T-helper 1 cell treated with Interleukin-12 subunit alpha and Interleukin-12 subunit beta and Interleukin-4 antibody, amounts not matched to agents 30 μg/mL and 1 μg/mL, for 36 hours (primary cell): ENCODE results near the gene RBM38.

Experiments used
- H3K27ac Mint-ChIP-seq: one replicate; pipeline ENCODE4 v1.8.0; 2021; ENCODE audit warnings: mild to moderate bottlenecking, mixed read lengths
- H3K27me3 Mint-ChIP-seq: one replicate; pipeline ENCODE4 v1.8.0; 2021; ENCODE audit warnings: low read depth, mixed read lengths
- H3K36me3 Mint-ChIP-seq: one replicate; pipeline ENCODE4 v1.8.0; 2021; ENCODE audit warnings: low read depth, mixed read lengths
- H3K4me1 Mint-ChIP-seq: one replicate; pipeline ENCODE4 v1.8.0; 2021; ENCODE audit warnings: low read depth, mixed read lengths
- H3K4me3 Mint-ChIP-seq: one replicate; pipeline ENCODE4 v1.8.0; 2021; ENCODE audit warnings: mild to moderate bottlenecking, moderate library complexity, mixed read lengths
- H3K9me3 Mint-ChIP-seq: one replicate; pipeline ENCODE4 v1.8.0; 2021; ENCODE audit warnings: mixed read lengths

The RBM38 gene

DNA sequence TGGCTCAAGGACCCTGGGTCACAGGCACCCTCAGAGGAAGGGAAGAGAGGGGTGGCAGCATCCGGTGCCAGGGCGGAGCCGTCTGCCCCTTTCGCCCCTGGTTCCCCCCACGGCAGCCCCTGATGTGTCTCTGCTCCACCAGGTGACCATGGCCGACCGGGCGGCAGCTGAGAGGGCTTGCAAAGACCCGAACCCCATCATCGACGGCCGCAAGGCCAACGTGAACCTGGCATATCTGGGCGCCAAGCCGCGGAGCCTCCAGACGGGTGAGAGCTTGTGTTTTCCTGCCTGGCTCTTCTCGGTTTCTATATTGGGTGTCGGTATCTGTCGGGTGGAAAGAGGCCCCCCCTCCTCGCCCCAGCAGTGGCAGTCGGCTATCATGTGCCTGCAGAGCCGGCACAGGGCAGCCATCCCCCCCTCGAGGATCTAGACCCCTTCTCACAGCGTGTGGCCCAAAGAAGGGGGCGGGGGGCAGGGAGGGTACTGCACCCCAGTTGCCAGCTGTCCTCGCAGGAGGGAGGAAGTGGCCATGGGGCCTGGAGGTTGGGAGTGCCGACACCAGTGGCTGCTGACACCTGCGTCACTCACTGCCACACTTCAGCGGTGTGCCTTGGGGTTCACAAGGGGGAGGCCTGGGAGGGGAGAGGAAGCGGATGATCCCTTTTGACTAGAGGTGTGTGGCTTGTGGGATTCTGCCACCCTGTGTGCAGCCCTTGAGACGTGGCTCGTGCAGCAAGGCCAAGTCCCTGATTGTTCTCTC, 1.5 kb downstream of the RBM38 start:
- Mint-ChIP-seq H3K4me1 (peaks cover 49% of the 10 kb centered on the region), H3K4me3 (peak overlapping the region; percentile 89), H3K9me3 (no peaks in the 10 kb centered on the region), H3K27me3 (no peaks in the 10 kb centered on the region), H3K36me3 (peaks cover 40% of the 10 kb centered on the region), H3K27ac (peak overlapping the region; percentile 88)

DNA sequence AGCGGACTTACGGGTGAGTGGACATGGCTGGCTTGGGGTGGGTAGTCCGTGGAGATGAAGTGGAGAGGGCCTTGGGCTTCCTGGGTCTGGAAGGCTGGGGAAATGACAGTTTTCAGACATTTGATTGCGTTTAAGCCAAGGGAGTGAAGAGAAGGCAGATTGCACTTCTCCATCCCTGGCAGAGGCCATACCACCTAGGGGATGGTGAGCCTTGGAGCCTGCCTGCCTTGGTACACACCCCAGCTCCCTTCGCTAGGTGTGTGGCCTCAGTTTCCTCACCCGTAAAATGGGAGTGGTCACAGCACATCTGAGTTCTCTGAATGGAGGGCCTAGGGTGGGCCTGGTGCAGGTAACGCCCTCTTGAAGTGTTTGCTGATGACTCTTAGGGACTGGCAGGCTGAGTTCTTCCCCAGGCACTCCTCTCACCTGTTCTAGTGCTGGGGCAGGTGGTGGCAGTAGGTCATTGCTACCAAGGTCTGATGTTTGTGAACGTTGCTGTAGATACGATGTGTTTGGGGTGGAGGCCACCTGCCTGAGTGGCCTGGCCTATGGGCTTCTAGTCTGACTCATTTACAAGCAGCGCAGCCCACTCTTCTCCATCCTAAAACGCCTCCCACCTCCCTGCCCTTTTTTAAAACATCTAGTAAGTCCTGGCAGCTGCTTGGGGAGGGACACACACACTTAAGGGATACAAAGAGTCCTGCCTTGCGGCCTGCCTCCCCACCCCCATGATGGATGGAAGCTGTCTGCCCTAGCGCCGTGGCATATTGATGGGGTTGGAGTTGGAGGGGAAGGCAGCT, 2.3 kb downstream of the RBM38 start:
- peaks cover 45% of the 10 kb centered on the region for H3K36me3 Mint-ChIP-seq
- peaks cover 54% of the 10 kb centered on the region for H3K4me1 Mint-ChIP-seq
- H3K27me3 Mint-ChIP-seq = no peaks in the 10 kb centered on the region
- H3K4me3 Mint-ChIP-seq = peak overlapping the region; percentile 89
- no peaks in the 10 kb centered on the region for H3K9me3 Mint-ChIP-seq
- peak overlapping the region; percentile 88 for H3K27ac Mint-ChIP-seq

DNA sequence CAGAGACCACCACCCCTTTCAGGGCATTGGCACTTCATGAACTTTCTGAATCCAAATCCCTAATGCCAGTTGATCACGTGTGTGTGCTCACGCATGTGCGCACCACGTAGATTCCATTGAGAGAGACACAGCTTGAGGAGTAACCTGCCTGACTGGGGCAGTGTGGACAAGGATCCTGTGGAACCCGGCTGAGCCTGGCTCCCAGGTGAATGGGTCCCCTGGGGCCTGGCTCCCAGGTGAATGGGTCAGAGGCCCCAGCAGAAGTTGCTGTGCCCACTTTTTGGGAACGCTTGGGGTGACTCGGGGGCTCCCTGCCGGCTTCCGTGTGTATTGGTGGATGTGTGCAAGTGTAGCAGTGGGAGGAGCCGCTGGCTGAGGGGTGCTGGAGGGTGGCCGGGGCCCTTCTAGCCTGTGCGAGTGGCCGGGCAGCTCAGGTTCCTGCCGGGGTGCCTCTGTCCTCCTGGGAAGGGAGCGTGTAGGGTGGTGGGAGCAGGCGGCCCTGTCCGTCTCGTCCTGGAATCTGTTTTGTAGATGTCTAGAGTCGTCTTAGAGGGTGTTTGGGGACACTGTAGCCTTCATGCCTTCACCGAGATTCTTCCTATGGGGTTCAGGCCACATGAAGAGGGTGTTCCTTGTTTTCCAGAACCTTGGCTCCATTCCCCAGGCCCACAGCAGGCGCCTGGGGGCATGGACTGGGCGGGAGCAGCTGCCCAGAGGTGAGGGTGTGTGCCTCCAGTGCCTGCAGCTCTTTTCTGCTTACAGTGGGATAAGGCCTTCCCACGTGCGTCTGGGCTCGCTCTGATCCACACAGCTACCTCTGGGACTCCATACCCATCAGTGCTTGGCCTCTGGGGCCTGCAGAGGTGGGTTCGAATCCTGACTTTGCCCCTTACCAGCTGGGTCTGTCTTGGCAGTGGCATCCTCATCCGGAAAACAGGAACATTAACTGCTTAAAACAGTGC, 3.2 kb downstream of the RBM38 start:
- peaks cover 63% of the 10 kb centered on the region for H3K4me1 Mint-ChIP-seq
- peak overlapping the region; percentile 89 for H3K4me3 Mint-ChIP-seq

DNA sequence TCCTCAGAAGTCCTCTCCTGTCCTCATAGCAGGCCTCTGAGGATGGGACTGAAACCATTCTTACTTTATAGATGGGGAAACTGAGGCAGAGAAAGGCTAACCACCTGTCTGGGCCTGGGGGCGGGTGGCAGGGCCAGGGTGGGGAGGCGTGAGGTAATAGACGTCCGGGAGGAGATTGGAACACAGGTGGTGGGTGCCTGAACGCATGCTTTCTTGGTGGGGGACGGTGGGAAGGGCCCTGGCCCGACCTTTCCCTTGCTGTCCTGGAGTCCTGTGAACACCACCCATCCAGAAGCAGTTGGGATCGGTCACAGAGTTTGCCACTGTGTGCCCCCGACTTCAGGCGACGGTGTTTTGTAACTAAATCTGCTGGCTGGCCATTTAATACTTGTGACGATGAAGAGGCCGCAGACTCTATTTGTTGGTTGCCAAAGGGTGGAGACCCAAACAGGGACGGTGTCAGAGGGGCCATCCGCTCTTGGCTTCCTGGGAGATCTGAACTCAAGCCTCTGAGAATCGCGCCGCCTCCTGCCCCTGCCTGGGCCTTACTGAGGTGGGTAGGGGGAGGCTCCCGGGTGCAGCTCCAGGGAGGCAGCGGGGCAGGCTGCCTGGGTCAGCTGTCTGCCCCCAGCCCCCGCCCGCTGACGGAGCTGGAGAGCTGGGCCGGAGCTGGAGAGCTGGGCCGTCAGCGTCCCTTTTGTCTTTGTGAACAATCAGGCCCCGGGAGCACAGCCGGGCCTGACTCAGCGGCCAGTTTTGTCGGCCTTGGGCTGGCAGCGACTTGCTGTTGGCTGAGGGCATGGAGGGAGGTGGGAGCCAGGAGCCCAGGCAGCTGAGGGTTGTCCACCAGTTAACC, 4.1 kb downstream of the RBM38 start:
- Mint-ChIP-seq H3K4me3 (no peak overlapping the region), H3K36me3 (peaks cover 54% of the 10 kb centered on the region), H3K27ac (no peak overlapping the region), H3K4me1 (peaks cover 66% of the 10 kb centered on the region), H3K9me3 (no peaks in the 10 kb centered on the region), H3K27me3 (no peaks in the 10 kb centered on the region)

More for the DNA sequence above, 3.2 kb downstream of the RBM38 start:
- Mint-ChIP-seq H3K27me3 (no peaks in the 10 kb centered on the region), H3K9me3 (no peaks in the 10 kb centered on the region), H3K27ac (no peak overlapping the region), H3K36me3 (peaks cover 54% of the 10 kb centered on the region)

DNA sequence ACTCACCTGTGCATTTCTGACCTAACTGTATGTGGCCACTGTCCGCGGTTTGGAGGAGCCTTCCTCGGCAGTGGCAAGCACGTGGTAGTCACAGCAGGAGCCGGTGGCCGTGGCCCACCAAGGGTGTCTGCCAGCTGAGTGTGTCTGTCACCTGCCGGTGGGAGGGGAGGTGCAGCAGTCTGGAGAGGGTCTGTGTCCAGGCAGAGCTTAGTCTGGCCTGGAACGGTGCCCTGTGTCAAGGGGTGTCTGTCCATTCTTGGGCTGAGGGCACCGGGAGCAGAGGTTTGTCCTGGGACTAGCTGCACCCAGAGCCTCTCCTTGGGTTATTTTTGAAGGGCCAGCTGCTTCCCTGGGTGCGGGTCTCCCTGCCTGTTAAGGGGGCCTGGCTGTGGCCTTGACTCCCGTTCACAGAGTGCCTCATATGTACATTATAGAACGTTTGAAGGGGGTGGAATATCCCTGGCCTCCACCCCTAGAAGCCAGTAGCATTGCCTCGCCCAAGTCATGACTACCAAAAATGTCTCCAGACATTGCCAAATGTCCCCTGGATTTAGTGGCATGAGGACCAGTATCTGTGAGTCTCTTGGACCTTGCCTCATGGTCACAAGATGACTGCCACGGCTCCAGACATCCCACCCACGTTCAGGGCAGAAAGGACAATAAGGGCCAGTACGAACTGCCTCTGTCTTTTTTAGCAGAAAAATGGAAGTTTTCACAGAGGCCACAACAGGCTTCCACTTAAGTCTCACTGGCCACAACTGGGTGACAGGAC, 5.2 kb downstream of the RBM38 start:
- no peak overlapping the region for H3K4me3 Mint-ChIP-seq
- H3K27me3 Mint-ChIP-seq = no peaks in the 10 kb centered on the region
- no peaks in the 10 kb centered on the region for H3K9me3 Mint-ChIP-seq
- peaks cover 61% of the 10 kb centered on the region for H3K36me3 Mint-ChIP-seq
- H3K27ac Mint-ChIP-seq = no peak overlapping the region
- H3K4me1 Mint-ChIP-seq = peaks cover 66% of the 10 kb centered on the region

DNA sequence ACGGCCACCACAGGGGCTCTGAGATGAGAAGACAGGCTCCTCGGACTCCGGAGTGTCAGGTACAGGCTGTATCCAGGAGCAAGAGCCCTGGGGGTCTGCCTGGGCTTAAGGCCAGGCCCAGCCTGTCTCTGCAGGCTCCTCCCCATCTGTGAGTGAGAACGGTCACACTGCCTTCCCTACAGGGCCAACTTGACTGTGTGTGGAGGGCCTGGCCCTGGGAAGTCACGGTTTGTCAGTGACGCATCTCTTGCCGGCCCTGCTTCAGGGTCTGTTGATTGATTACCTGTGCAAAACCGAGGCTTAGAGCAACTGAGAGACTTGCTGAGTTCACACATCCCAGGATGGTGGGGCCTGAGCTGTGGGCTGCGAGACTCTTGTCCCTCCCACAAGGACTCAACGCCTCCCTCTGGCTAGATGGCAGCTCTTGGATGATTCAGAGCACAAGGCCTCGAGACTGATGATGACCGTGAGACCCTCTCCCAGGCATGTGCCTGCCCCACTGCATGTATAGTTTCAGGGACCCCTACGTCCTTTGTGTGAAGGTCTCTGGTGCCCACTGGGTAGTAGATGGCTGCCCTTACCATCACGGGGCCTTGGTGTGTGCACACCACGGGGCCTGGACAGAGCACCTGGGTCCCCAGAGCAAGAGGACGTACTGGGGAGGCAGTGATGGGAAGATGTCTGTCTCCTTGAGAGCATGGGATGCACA, 5.9 kb downstream of the RBM38 start:
- Mint-ChIP-seq H3K4me1 (peaks cover 74% of the 10 kb centered on the region), H3K27me3 (no peaks in the 10 kb centered on the region), H3K27ac (peak overlapping the region; percentile 96), H3K36me3 (peaks cover 68% of the 10 kb centered on the region), H3K4me3 (peak overlapping the region; percentile 81), H3K9me3 (no peaks in the 10 kb centered on the region)

DNA sequence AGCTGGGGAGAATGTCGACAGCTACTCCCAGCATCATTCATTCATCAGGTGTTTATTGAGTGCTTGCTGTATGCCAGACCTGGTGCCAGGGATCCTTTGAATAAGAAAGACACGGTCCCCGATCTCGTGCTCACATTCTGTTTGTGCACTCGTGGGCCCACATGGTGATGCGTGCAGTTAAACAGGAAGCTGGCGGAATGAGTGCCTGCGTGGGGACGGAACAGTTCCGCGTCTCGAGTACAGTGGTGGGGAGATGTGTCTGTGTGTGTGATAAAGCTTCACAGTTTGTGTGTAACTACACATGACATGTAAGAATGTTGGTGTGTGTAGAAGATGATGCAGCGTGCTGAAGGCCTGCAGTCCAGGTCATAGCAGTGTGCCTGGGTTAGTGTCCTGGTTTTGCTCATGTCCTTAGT, 6.5 kb downstream of the RBM38 start:
- no peaks in the 10 kb centered on the region for H3K9me3 Mint-ChIP-seq
- H3K4me1 Mint-ChIP-seq = peaks cover 75% of the 10 kb centered on the region
- H3K36me3 Mint-ChIP-seq = peaks cover 69% of the 10 kb centered on the region
- H3K4me3 Mint-ChIP-seq = peak overlapping the region; percentile 81
- H3K27me3 Mint-ChIP-seq = no peaks in the 10 kb centered on the region
- H3K27ac Mint-ChIP-seq = peak overlapping the region; percentile 96

DNA sequence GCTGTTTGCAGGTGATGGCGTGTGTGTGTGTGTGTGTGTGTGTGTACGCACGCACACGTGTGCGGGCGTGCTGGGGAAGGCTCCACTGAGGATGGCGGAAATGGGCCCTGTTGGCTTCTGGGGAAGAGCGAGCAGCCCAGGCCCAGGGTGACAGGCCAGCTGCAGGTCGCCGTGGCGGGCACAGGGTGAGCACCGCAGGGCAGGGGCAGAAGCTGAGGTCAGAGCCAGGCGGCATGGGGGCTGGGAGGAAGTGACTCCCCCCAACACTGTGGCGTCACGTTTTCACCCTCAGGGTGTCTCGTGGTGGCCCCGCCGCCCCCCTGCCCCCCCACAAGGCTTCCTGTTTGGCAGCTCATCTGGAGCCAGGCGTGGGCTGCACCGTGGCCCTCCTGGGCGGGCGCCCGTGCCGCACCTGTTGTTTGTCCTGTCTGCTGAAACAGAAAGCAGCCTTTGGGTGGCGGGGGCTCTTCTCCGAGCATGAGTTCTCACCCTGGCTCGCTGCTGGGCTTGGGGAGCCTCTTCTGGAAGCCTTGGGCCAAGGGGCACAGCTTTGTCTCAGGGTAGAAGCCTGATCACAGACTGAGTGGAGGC, 7.1 kb downstream of the RBM38 start:
- H3K27me3 Mint-ChIP-seq = no peaks in the 10 kb centered on the region
- peaks cover 66% of the 10 kb centered on the region for H3K36me3 Mint-ChIP-seq
- H3K4me3 Mint-ChIP-seq = peak overlapping the region; percentile 82
- peaks cover 74% of the 10 kb centered on the region for H3K4me1 Mint-ChIP-seq
- peak overlapping the region; percentile 96 for H3K27ac Mint-ChIP-seq
- H3K9me3 Mint-ChIP-seq = no peaks in the 10 kb centered on the region

DNA sequence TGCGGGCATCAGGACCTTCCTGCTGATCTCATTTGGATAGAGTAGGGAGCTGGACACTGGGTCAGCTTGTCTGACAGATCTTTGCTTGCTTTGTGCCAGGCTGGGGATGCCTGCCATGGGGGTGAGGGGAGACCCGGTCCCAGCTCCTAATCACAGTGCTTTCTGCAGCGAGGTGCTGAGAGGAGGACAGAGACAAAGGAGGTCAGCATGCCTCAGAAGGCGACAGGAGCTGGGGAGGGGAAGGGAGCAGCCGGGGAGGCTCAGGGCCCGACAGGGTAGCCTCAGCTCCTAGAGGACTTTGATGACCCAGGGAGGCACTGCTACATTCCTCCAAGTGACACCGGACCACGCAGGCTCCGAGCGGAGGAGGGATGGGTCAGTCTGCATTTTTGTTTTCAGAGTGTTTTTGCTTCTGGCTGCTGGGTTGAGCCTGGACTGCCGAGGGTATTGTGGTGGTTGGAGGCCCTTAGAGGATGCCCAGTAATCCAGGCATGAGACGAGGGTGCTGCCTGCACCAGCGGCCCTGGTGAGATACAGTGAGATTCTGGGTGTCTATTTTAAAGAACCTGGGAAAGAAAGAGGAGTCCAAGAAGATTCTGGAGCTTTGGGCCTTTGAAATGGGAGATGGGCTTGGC, 7.8 kb downstream of the RBM38 start:
- peaks cover 60% of the 10 kb centered on the region for H3K36me3 Mint-ChIP-seq
- peak overlapping the region; percentile 82 for H3K4me3 Mint-ChIP-seq
- peak overlapping the region; percentile 94 for H3K27ac Mint-ChIP-seq
- no peaks in the 10 kb centered on the region for H3K9me3 Mint-ChIP-seq
- H3K27me3 Mint-ChIP-seq = no peaks in the 10 kb centered on the region
- H3K4me1 Mint-ChIP-seq = peaks cover 67% of the 10 kb centered on the region

DNA sequence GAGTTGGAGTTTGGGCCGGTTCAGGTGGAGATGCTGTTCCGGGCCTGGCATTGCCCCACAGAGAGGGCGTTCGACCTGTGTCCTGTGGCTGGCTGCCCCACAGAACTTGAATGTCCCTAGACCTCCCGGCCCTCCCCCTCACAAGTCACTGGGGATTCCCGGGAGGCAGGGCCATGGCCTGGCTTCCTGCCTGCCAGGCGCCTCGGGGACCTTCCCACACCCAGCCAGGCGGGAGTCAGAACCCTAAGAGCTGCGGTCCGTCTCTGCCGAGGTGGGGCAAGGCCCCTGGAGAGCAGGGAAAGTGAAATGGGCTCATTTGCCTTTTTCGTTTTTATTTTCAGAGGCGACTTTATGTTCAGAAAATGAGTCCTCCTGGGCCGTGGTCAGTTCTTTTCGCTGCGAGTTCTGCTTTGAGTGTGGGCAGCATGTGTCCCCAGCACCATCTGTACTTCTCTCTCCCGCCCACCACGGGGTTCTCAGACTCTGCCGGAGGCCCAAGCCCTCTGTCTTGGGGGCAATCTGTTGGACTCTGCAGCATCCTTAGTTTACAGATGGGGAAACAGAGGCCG, 8.5 kb downstream of the RBM38 start:
- peaks cover 61% of the 10 kb centered on the region for H3K4me1 Mint-ChIP-seq
- H3K9me3 Mint-ChIP-seq = no peaks in the 10 kb centered on the region
- H3K27ac Mint-ChIP-seq = peak overlapping the region; percentile 94
- H3K4me3 Mint-ChIP-seq = peak overlapping the region; percentile 82
- H3K36me3 Mint-ChIP-seq = peaks cover 54% of the 10 kb centered on the region
- no peaks in the 10 kb centered on the region for H3K27me3 Mint-ChIP-seq

DNA sequence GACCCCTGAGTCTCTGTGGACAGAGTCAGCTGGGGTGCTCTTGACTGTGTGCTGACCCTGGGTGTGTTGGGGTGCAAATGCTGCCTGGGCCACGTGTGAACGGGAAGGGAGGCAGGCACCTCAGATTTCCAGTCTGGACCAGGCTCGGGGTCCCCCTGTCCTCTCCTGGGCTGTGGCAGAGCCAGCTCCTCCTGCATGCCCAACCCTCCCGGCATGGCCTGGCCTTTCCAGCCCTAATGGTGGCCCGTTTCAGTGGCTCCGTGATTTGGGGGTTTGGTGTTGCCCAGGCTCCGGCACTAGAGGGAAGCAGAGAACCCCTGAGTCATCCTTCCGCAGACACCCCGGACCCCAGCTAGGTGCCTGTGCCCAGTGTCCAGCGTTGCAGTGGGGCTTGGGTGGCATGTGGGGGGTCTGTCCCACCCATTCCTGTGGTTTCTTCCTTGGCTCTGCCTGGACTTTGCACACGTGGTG, 9.1 kb downstream of the RBM38 start:
- H3K4me1 Mint-ChIP-seq = peaks cover 57% of the 10 kb centered on the region
- no peak overlapping the region for H3K27ac Mint-ChIP-seq
- no peaks in the 10 kb centered on the region for H3K27me3 Mint-ChIP-seq
- H3K4me3 Mint-ChIP-seq = no peak overlapping the region
- H3K36me3 Mint-ChIP-seq = peaks cover 50% of the 10 kb centered on the region
- no peaks in the 10 kb centered on the region for H3K9me3 Mint-ChIP-seq
